VCaP (cell line): ENCODE results near the gene B4GALT1.
A peak's percentile ranks its signal among the peaks of the same experiment; 100 is the strongest.

Experiments used
- H3K27ac ChIP-seq: fragments of 450-650 bp; 2 replicates; pipeline ENCODE4 v1.5.1; 2017
- CTCF ChIP-seq: fragments of 450-650 bp; conservative IDR thresholded peaks from 2 replicates; pipeline ENCODE4 v1.5.1; 2017; ENCODE audit warnings: mild to moderate bottlenecking, moderate library complexity

B4GALT1 gene

GRCh38 chr9:33135031-33135461 is 32.1 kb downstream of the B4GALT1 start:
- no peak overlapping the region for H3K27ac ChIP-seq
- TF ChIP-seq CTCF, result no peak

GRCh38 chr9:33133186-33133585 is 34.0 kb downstream of the B4GALT1 start:
- H3K27ac ChIP-seq, result no peak overlapping the region
- no peak for TF ChIP-seq CTCF

DNA sequence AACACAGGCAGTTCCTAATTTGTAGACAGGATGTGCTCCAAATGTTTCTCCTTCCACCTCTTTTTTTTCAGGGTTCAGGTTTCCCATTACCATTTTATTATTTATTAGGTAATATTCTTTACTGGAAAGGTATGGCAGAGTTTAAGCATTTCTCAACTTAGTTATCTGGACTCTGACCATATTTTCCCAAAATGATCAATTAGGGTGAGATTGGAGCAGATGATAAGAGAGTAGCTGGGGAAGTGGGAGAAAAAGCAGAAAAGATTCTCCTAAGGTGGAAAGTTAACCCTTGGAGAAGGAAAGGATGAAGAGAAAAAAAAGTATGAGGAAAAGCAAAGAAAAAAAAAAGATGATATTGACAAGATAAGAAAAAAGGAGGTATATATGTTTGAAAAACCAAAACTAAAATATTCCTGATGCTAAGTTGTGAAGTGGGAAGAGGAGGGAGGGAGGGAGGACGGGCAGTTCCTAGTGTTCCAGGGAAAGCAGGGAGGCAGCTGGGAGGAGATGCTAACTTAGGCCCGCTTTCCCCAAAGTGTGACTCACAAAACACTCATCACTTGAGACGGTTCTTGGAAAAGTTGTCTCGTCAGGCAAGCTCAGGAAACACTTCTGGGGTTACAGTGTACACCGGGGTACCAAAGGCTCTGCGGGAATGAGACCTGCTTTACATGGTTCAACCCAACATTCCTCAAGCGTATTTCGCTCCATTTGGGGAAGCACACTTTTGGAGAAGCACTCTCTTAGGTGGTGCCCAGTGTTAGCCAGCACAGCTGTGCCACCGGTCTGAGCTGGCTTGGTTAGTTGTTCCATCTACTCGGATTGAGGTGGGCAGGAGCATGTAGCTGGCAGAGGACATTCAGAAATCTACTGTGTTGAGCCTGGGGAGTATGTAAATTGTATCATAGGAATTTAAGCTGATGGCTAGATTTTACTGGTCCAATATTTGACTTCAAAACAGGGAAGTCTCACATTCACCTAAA is 35.1 kb downstream of the B4GALT1 start:
- TF ChIP-seq CTCF, result no peak
- peak overlapping the region; percentile 24 for H3K27ac ChIP-seq

DNA sequence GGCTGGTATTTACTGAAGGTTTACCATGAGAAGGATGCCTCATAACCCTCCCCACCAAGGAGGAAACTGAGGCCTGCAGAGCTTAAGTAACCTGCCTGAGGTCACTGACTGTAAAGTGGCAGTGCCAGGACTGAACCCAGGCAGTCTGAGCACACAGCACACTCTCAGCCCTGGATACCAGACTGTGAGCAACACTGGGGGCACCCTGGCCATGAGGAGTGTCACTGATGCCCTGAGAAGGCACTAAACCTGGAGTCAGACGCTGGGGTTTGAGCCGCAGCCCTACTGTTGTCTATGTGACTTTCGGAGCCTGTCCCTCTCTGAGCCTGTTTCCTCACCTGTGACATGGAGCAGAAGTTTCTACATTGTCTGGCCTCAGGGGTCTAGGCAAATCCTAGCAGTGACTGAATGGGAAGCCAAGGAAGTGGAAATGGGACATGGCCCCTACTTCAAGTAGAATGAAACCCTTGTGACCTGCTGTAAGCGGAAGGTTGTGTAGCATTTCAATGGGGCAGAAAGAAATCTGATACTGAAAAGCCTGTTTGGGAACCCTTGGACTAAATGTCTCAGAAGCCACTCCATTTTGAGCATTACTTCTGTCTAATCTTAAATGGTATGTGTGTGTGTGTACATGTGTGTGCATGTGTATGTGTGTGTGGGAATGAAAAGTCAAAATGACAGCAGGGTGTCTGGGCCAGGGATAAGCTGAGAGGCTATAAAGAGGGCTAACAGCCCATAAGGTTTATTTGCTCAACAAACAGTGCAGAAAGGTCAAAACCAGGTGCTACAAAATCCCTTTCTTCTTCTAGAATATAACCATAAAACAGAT is 36.0 kb downstream of the B4GALT1 start:
- peak overlapping the region; percentile 24 for H3K27ac ChIP-seq
- TF ChIP-seq CTCF, result no peak

GRCh38 chr9:33129886-33130881 is 37.0 kb downstream of the B4GALT1 start:
- no peak overlapping the region for H3K27ac ChIP-seq
- TF ChIP-seq CTCF, result no peak

DNA sequence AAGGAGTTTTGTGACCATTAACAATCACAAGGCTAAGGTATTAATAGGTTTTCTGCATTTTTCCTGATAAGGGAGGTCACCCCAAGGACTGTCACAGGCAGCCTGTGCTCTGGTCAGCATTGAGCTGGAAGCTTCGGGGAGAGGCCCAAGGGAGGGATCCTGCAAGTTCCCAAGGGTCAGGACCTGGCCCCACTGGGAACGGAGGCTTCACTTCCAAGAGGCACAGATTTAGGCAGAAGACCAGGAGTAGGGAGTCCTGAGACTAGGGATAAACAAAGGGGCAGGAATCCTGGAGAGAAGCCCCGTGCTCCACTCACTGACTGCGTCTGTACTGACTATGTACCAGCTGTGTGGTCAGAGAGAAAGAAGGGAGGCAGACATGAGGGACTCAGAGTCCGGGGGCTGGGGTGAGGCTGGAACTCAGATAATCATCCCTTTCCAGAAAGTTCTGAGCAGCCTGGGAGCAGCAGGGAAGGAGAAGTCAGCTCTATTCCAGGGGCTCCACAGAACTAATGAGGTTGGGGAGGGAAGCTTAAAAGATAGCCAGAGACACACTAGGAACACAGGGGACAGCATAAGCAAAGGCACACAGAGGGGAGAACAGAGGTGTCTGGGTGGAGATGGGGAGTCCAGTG is 37.8 kb downstream of the B4GALT1 start:
- TF ChIP-seq CTCF, result no peak
- no peak overlapping the region for H3K27ac ChIP-seq
